Skin epidermis (tissue), 12 donors: ENCODE data around the gene FGFBP2.
A peak's percentile ranks its signal among the peaks of the same experiment; 100 is the strongest.
"Not testable (repeated sequence)": the region's sequence is repeated elsewhere in the genome, so short reads cannot be mapped to it uniquely, and the experiment has no call there.

Experiments used
- H3K27ac ChIP-seq, 21 experiments: fragments of 200-600 bp; sonication (generic) in 11 of 21; one replicate each; pipeline ENCODE4 v1.5.0; 2020; ENCODE audit warnings: mild to moderate bottlenecking in 3 of 21, inconsistent platforms in 2 of 21, moderate library complexity in 2 of 21
- H3K4me3 ChIP-seq, 7 experiments: fragments of 200-600 bp; sonication (generic) in 2 of 7; one replicate each; pipeline ENCODE4 v1.5.0; 2020; ENCODE audit warnings: inconsistent platforms in 2 of 7, mild to moderate bottlenecking in 2 of 7, moderate library complexity in 1 of 7

Gene FGFBP2

DNA sequence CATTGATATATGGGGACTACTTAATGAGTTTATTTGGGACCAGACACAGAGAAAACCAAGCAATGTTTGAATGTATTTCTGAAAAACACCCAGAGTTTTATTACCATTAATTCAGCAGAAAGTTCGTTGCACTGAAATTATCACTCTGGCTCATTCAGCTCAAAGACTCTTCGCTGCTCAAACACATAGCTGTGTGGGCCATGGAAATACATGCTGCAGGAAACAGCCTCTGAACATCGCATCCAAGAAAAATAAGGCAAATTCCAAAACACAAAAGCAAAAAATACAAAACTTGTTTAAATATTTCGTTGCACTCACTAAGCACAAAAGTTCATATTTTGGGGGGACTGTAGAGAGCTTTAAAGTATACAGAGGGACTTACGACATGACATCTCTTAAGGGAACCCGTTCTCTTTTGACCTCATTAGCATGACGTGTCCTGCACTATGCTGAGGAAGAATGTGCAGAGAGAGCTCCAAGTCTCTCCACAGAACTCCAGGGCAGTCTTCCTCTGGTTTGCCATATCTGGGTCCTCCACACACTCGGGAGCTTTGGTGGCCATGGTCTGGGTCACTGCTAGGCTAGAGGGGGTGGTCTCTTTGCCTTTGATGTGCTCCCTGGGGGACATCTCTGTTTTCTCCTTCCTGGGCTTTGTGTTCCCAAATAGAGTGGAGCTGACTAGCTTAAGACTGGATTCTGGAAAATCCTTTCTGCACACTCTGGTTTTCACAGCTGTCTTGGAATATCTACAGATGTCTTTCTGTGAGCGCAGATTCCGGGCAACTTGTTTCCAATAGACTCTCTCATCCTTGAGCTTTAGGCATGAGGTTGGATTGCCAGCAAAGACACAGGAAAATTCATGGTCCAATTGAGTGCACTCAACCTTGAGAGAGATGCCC is 27.2 kb downstream of the FGFBP2 start:
- Histone ChIP-seq H3K4me3 (peak overlapping the region in 2 of 7 experiments; percentile 5 to 40), H3K27ac (no peak overlapping the region)

DNA sequence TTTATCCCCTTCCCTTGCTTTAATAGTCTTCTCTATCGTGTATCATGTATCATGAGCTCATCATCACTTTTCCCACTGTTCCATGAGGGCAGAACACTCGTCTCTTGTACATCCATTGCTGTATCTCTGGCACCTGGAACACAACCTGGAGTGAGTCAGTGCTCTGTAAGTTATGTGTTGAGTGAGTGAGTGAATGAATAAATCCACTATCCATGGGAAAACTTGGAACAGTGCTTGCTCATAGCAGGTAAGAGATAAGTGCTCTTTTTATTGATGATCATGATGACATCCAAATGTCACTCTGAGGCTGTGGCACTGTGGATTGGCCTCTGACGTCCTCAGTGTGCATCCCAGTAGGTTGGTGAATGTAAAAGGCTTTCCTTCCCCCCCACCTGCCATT is 28.7 kb downstream of the FGFBP2 start:
- H3K4me3 ChIP-seq: no peak overlapping the region
- no peak overlapping the region for H3K27ac ChIP-seq

DNA sequence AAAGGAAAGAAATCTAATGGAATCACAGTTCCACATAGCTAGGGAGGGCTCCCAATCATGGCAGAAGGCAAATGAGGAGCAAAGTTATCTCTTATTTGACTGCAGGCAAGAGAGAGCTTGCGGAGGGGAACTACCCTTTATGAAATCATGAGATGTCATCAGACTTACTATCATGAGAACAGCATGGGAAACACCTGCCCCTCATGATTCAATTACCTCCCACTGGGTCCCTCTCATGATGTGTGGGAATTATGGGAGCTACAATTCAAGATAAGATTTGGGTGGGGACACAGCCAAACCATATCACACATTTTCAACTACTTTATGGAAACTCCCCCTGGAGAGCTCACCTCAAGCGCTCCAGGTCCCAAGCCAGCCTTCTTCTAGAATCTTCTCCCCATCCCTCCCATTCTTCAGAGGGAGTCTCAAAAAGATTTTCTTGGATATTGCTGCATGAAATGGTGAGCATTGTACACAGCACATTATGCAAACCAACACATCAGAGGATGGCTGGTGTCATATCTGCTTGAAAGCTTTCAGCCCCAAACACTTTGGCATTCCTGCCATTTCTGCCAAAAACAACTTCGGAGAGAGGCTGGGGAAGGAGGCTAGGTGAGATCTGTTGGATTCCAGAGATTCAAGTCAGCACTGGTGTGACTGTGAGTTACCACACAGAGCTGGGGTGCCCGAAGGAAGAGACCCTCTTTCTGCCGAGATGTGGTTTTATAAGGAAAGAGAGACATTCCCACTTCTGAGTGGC is 31.3 kb downstream of the FGFBP2 start:
- Histone ChIP-seq H3K4me3 (no peak overlapping the region), H3K27ac (no peak overlapping the region)

DNA sequence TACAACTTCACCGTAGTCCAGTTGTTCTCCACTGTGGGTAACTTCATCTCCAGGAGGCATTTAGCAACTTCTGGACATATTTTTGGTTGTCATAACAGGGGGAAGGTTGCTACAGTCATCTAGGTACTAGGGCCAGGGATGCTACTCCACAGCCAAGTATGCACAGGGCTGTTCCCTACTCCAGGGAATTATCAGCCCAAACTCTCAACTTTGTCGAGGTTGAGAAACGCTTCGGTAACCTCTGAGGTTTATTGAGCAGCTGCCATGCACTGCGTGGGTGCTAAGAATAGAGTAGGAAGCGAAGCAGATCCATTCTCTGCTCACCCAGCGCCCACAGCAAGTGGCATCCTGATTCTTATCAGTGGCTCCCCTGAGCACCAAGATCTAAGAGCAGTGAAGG is 32.7 kb downstream of the FGFBP2 start:
- Histone ChIP-seq H3K4me3 (no peak overlapping the region), H3K27ac (no peak overlapping the region)

DNA sequence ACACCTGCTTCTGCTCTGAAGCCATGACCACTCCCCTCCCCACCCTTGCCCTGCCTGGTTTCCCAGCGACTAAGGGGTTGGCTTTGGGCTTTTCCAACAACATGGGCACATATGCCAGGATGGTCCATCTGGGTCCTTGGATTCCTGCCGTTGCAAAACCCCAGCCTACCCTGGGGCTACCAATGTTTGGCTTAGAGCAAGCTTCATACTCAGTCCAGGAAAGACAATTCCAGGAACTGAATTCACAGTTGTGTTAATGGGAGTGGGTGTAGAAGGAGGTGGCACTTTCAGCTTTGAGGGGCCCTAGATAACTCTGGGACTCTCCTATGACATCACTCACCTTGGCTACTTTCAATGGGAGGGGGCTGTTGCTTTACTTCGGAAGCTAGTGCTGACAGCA is 33.4 kb downstream of the FGFBP2 start:
- H3K27ac ChIP-seq: no peak overlapping the region
- no peak overlapping the region for H3K4me3 ChIP-seq

DNA sequence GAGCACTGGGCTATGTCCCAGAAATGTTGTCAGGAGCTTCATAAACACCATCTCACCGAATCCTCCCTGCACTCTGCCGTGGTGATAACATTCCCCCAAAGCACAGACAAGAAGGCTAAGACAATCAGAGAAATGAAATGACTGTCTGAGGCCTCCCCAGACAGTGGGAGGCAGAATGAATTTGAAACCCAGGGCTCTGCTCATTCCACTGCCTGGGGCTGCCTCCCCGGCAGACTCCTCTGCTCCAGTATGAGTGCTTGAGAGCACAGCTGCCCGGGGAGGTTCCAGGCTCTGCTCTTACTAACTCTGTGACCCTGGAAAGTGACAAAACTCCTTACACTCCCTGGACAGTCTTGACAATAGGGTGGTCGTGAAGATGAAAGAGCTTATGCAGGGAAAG is 34.1 kb downstream of the FGFBP2 start:
- H3K27ac ChIP-seq: no peak overlapping the region
- H3K4me3 ChIP-seq: no peak overlapping the region

DNA sequence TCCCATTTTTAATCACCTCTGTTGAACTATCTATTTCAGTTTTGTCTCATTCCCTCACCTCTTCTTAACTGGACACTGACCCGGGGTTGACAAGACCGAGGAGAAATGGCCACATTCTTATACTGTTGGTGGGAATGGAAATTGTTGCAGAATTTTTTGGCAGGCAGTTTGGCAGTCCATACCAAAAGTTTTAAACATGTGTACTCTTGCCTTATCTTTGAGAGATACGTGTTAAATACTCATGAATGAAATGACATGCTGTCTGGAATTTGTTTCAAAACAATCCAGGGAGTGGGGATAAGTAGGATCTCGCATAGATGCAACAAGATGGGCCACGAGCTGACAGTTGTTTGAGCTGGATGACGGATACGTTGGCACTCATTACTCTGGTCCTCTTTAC is 36.5 kb downstream of the FGFBP2 start:
- Histone ChIP-seq H3K4me3 (no peak overlapping the region), H3K27ac (no peak overlapping the region)

DNA sequence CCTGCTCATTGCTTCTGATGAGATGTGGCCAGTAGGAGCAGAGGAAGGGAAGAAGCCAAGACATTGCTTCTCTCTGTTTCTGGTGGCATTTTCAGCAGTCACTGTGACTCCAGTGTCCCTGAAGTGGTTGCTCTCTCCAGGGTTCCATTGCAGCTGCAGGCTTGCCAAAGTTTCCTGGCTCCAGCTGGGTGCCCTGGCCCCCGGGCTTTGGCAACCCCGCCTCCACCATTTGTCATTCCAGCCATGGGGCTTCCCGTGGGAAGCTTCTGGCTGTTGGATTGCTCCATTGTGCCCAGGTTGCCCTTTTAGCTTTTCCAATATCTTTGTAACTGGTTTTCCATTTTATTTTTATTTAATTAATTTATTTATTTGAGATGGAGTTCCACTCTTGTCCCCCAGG is 37.1 kb downstream of the FGFBP2 start:
- Histone ChIP-seq H3K27ac (no peak overlapping the region), H3K4me3 (no peak overlapping the region)

DNA sequence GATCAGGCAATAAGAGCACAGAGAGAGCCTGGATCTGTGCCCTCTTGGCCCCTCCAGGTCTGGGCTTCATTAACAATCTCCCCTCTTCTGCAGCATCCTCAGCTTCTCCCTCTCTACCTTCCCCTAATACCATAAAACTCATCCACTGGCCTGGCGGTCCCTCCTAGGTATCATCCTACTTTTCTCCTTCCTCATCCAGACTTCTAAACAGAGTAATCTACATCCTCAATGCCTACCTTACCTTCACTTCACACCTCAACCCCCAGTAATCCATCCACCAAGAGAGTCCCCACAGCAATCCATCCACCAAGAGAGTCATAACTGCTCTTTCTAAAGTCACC is 41.4 kb downstream of the FGFBP2 start:
- Histone ChIP-seq H3K27ac (no peak overlapping the region), H3K4me3 (no peak overlapping the region)

DNA sequence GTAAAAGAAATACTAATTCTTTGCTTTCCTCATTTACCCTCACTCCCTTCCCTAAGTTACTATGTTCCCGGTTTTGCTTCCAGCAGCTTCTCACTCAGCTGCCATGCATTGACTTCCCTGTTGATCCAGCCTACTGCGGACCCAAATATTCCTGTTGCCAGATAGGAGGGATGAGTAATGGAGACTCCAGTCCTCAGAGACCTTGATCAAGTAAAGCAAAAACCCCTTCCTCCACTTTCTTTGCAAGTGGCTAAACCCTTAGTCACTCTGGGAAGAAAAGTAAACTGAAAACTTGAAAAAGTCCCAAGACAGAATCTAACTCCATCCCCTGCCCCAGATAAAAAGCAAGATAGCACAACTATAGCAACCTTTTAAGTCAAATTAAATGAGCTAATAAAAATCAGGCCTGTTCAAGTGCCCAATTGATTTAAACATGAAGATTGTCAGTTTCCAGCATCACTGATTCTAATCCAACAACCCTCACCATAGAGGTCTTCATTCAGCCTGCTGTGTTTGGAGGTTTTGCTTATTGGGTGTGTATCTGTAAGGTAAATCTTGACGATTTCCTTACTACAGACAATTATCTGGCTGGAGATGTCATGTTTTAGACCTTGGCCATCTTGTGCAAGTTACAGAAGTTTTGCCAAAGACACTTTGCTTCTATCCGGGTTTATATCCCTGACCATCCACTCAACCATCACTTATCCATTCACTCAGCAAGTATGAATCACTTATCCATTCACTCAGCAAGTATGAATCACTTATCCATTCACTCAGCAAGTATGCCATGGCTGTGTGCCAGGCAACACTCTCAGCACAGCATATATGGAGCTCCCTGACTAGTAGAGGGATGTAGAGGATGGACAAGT is 42.0 kb downstream of the FGFBP2 start:
- no peak overlapping the region for H3K27ac ChIP-seq
- no peak overlapping the region for H3K4me3 ChIP-seq

DNA sequence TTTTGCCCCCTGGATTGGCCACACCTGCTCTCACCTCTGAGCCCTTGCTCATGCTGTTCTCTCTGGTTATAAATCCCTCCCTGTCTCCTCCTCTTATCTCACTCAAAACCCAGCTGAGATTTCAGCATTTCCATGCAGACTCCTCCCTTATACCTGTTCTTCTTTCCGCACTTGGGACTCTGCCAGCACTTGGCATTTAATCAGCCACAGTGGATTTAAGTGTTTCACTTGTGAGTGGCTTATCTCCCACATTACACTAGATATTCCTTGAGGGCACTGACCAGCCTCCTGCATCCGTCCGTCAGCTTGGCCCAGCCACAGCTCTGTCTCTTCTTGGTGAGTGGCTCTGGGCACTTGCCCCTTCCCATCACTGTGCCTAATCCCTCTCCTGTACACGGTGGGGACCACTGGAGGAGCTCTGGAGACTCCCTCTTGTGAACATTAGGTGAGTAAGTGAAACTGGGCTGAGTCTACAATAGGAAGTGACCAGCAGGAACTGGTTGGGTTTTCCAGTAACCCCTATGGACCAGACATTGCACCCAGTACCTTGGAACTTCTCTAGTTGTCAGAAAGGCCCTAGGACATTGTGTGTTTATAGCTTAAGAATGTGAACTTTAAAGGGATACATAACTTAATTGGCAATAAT is 44.4 kb downstream of the FGFBP2 start:
- Histone ChIP-seq H3K4me3 (no peak overlapping the region), H3K27ac (no peak overlapping the region)

DNA sequence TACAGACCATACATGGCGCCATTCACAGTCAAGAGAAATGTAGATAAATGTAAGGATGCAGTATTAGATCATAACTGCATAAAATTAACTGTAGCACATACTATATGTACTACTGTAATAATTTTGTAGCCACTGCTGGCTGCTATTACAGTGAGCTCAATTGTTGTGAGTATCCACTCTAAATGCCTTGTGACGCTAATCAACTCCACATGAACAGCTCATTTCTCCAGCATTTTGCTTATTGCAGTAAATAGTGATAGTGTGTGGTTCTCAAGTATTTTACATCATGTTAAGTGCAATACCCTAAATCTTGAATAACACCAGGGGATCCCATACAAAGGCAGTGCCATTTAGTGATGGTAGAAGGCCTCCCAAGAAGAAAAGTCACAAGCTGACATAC is 45.7 kb downstream of the FGFBP2 start:
- no peak overlapping the region for H3K4me3 ChIP-seq
- H3K27ac ChIP-seq: no peak overlapping the region

DNA sequence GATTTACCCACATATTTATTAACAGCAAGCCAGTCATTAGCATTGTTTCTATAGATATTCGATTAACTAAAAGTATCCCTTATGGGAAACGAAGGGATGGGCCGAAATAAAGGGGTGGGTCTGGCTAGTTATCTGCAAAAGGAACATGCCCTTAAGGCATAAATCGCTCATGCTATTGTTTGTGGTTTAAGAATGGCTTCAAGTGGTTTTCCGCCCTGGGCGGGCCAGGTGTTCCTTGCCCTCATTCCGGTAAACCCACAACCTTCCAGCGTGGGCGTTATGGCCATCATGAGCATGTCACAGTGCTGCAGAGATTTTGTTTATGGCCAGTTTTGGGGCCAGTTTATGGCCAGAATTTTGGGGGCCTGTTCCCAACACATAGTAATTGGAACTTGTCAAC is 46.6 kb downstream of the FGFBP2 start:
- H3K4me3 ChIP-seq, H3K27ac ChIP-seq: not testable (repeated sequence)

DNA sequence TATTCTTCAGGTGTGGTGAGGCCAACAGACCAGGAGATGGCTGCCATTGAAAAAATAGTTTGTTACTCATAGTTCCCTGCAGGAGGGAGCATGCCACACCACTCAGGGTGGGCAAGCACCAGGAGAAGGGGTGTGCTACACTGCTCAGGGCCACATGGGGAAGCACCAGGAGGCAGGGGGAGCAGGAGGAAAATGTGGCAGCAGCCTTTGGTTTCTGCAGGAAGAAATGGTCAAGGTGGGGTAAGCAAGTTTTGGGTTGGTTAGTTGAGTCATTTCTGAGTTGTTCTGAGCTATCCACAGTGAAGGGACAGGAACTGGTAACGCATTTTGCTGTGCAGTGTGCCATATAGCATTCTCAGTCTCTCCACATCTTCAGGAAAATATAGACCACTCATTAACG is 48.2 kb downstream of the FGFBP2 start:
- Histone ChIP-seq H3K4me3 (no peak overlapping the region), H3K27ac (no peak overlapping the region)

DNA sequence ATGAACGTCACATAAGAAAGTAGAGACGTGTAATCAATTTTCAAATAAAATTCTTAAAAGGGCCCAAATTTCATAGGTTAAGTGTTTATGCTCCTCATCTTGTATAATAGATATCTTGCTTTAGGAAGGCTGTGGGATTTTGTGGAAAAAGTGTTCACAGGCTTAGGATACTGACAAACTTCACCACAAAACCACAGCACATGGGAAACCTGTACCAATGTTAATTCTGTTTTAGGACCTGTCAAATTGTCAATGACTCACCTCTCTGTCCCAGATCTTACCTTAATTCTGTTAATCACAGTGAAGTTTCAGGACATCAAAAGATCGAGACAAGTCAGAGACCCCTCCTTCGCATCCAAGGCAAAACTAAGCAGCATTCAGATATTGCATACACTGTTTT is 48.7 kb downstream of the FGFBP2 start:
- Histone ChIP-seq H3K27ac (no peak overlapping the region), H3K4me3 (no peak overlapping the region)

DNA sequence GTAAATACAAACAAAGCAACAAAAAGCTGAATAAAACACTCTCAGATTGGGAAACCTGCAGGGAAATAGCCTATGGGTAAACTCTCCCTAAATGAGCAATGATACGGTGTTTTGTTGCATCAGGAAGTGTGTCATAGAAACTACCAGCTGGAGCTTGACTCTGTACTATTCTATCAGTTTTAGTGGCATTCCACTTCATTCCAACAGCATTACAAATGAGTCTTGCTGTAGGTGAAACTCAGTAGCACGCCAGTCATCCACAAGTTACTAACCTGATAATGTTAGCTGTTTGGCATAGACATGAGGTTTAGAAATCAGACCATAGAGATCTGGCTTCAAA is 49.4 kb downstream of the FGFBP2 start:
- Histone ChIP-seq H3K27ac (peak overlapping the region in 1 of 21 experiments; percentile 27), H3K4me3 (no peak overlapping the region)

DNA sequence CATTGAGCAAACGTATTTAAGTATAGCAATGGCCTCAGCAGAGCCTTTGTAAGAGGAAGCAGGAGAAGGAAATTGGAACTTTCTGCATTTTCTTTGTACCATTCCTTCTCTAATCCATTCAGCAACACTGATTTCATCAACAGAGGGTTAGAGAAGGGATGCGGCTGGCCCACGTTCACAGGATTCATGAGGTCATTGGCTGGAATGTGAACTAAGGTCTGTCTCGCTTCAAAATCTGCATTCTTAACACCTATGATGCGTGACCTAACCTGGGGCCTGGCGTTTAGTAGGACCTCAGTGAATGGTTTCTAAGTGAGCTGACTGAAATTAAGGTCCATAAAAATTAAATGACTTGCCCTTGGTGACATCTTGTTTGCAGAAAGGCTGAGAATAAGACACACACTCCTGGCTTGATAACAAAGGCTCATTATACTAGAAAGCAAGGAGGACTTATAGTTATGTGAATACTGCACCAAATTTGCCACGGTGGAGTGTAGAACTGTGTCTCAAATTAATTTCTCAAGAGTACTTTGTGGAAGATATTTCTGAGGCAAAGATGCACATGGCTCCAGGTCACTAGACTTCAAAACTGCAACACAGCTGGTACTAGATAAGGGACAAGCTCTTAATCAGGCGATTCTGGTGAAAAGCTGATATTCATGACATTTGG is 49.9 kb downstream of the FGFBP2 start:
- Histone ChIP-seq H3K4me3 (no peak overlapping the region), H3K27ac (peak overlapping the region in 2 of 21 experiments; percentile 27 to 56)

DNA sequence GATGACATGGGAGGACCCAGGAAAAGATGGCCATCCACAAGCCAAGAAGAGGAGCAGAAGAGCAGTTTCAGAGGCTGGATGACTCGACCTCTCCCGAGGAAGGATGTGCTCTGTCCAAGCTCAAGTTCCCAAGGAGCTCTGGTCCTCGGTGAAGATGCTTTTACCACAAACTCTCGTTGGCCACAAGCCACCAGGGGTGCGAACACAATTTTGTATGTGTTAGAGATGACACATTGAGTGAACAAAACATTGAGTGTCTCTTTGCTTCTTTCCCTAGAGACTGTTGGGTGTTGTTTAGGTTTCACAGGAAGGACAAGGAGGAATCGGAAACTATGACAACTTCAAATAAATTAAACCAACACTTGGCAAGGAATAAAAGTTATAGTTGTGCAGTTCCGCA is 50.7 kb downstream of the FGFBP2 start:
- Histone ChIP-seq H3K4me3 (no peak overlapping the region), H3K27ac (no peak overlapping the region)
